ENCODE measurements around the gene ENG.

DNA sequence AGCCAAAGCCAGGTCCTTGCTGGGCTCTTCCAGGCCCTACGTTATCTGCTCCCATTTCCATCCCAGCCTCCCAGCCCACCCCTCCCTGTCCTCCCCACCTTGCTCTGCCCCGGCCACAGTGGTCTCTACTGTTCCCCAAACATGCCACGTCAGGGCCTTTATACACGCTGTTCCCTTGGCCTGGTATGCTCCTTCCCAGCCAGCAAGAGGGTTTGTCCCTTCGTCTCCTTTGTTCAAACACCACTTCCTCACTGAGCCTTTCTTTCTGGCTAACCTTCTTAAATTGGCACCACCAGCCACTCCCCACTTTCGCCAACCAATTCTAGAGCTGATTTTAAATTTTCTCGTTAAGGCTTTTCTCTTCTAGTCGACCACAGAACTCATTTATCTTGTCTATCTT lies 85.8 kb downstream of the ENG start:
- TF ChIP-seq EZH2phosphoT487 (IDR thresholded peaks at IDR 0.05; ENCODE audit: borderline replicate concordance, low read length), result no peak
- TF ChIP-seq, protein P1, sequence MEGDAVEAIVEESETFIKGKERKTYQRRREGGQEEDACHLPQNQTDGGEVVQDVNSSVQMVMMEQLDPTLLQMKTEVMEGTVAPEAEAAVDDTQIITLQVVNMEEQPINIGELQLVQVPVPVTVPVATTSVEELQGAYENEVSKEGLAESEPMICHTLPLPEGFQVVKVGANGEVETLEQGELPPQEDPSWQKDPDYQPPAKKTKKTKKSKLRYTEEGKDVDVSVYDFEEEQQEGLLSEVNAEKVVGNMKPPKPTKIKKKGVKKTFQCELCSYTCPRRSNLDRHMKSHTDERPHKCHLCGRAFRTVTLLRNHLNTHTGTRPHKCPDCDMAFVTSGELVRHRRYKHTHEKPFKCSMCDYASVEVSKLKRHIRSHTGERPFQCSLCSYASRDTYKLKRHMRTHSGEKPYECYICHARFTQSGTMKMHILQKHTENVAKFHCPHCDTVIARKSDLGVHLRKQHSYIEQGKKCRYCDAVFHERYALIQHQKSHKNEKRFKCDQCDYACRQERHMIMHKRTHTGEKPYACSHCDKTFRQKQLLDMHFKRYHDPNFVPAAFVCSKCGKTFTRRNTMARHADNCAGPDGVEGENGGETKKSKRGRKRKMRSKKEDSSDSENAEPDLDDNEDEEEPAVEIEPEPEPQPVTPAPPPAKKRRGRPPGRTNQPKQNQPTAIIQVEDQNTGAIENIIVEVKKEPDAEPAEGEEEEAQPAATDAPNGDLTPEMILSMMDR (IDR thresholded peaks at IDR 0.05; ENCODE audit: low read depth, low read length, poor library complexity, severe bottlenecking), result no peak

Measured in DOHH2 (cell line).